Endothelial cell of umbilical vein (primary cell): ENCODE data around the gene NHP2. TPM values are rescaled to one million over a fixed set of nuclear protein-coding genes. Genes with fewer than 3 reads are reported as not detected.

Experiments
- BruUV-seq: library from RNA; stranded (reverse); fragments of 400-500 nt; replicated peaks from 2 replicates; lab custom pipeline; 2021; lab: Mats Ljungman, UMichigan
- CTCF ChIA-PET: fragments of 300-600, 350-600 bp; sonication (Branson Sonifier 250); formaldehyde crosslinking; loops from one replicate; lab custom pipeline; 2021; ENCODE audit warnings: antibody characterized with exemption, inconsistent platforms; lab: Charles Lee
- POLR2A ChIA-PET: fragments of 300-600, 350-600 bp; sonication (Branson Sonifier 250); formaldehyde crosslinking; loops from one replicate; lab custom pipeline; 2021; ENCODE audit warnings: antibody characterized with exemption, inconsistent platforms; lab: Charles Lee
- DNase-seq: peaks from one replicate; pipeline ENCODE4 v3.0.0-alpha.2; 2011; ENCODE audit warnings: low read depth, low spot score
- FAIRE-seq: peaks from 2 replicates; lab custom pipeline; 2011; peaks lifted over from hg19 to GRCh38; lab: Jason Lieb, UNC
- H2AFZ ChIP-seq: 2 replicates; pipeline ENCODE4 v1.6.0; 2012; ENCODE audit warnings: low read depth, low read length, control low read depth, inconsistent platforms
- H3K27ac ChIP-seq: 2 replicates; pipeline ENCODE4 v1.5.1; 2011; ENCODE audit warnings: low read depth, mild to moderate bottlenecking, control low read depth, low read length, moderate library complexity; ENCODE audit not compliant: insufficient read depth
- H3K27me3 ChIP-seq, 2 experiments: 2 replicates each; pipeline versions ENCODE4 v1.6.0 to v1.6.1; 2011; ENCODE audit warnings: low read length in 2 of 2, mixed read lengths in 1 of 2; ENCODE audit not compliant: control insufficient read depth in 2 of 2, insufficient read depth in 2 of 2
- H3K36me3 ChIP-seq, 2 experiments: 2 replicates in 1 of 2; 3 replicates in 1 of 2; pipeline ENCODE4 v1.5.1; 2011; ENCODE audit warnings: low read length in 2 of 2, mild to moderate bottlenecking in 1 of 2, moderate library complexity in 1 of 2; ENCODE audit not compliant: control insufficient read depth in 2 of 2, insufficient read depth in 2 of 2; ENCODE audit errors: extremely low read depth in 1 of 2
- H3K4me1 ChIP-seq: 3 replicates; pipeline ENCODE4 v1.5.1; 2011; ENCODE audit warnings: mild to moderate bottlenecking, low read length; ENCODE audit not compliant: control insufficient read depth, insufficient read depth; ENCODE audit errors: extremely low read depth
- H3K4me2 ChIP-seq: 2 replicates; pipeline ENCODE4 v1.6.1; 2011; ENCODE audit warnings: low read length, control low read depth, mixed read lengths; ENCODE audit not compliant: insufficient read depth
- H3K4me3 ChIP-seq, 3 experiments: fragments of 200-600 bp in 1 of 3; sonication (generic), shearing (Covaris generic) in 1 of 3; replicated peaks in 1 of 3; 2 replicates each; pipeline ENCODE4 v1.5.1; 2011 to 2016; ENCODE audit warnings: control low read depth in 3 of 3, low read length in 3 of 3, mild to moderate bottlenecking in 2 of 3, inconsistent platforms in 1 of 3, low read depth in 1 of 3, moderate library complexity in 1 of 3; ENCODE audit not compliant: insufficient read depth in 1 of 3
- H3K79me2 ChIP-seq: 2 replicates; pipeline ENCODE4 v1.6.0; 2012; ENCODE audit warnings: low read length, inconsistent platforms; ENCODE audit not compliant: control insufficient read depth, insufficient read depth
- H3K9ac ChIP-seq: replicated peaks from 2 replicates; pipeline ENCODE3; 2011; ENCODE audit warnings: low read length, control low read depth; ENCODE audit not compliant: insufficient read depth; ENCODE audit errors: extremely low read depth
- H3K9me1 ChIP-seq: replicated peaks from 3 replicates; pipeline ENCODE4 v1.6.0; 2011; ENCODE audit warnings: mild to moderate bottlenecking, low read length; ENCODE audit not compliant: control insufficient read depth, insufficient read depth; ENCODE audit errors: extremely low read depth
- H3K9me3 ChIP-seq: replicated peaks from 2 replicates; pipeline ENCODE4 v1.5.1; 2012; ENCODE audit warnings: low read length, inconsistent platforms; ENCODE audit not compliant: control insufficient read depth, insufficient read depth
- H4K20me1 ChIP-seq: replicated peaks from 2 replicates; pipeline ENCODE3; 2011; ENCODE audit warnings: mild to moderate bottlenecking, low read length; ENCODE audit not compliant: control insufficient read depth, insufficient read depth; ENCODE audit errors: extremely low read depth
- CTCF ChIP-seq, 2 donors: IDR thresholded peaks; 1 replicate in 1 of 2; 2 replicates in 1 of 2; pipeline ENCODE4 v1.5.1; 2011; ENCODE audit warnings: low read length in 2 of 2, mild to moderate bottlenecking in 2 of 2, moderate library complexity in 2 of 2, control low read depth in 1 of 2, inconsistent platforms in 1 of 2, low read depth in 1 of 2; ENCODE audit not compliant: insufficient read depth in 1 of 2; ENCODE audit errors: extremely low read depth in 1 of 2
- EZH2 ChIP-seq: IDR thresholded peaks from 2 replicates; pipeline ENCODE4 v1.6.1; 2012; ENCODE audit warnings: borderline replicate concordance, low read depth, mild to moderate bottlenecking, moderate library complexity, low read length, inconsistent platforms; ENCODE audit not compliant: severe bottlenecking
- FOS ChIP-seq: IDR thresholded peaks from 2 replicates; pipeline ENCODE4 v1.6.1; 2011; ENCODE audit warnings: mild to moderate bottlenecking, low read length, moderate library complexity, borderline replicate concordance; ENCODE audit not compliant: insufficient read depth
- GATA2 ChIP-seq: IDR thresholded peaks from 2 replicates; pipeline ENCODE4 v1.7.0; 2011; ENCODE audit warnings: low read depth, mild to moderate bottlenecking, moderate library complexity, mixed read lengths, low read length; ENCODE audit not compliant: insufficient read length, insufficient read depth
- JUN ChIP-seq: IDR thresholded peaks from 2 replicates; pipeline ENCODE4 v1.6.1; 2011; ENCODE audit warnings: borderline replicate concordance, low read depth; ENCODE audit not compliant: insufficient read length, insufficient read depth
- MAX ChIP-seq: IDR thresholded peaks from 2 replicates; pipeline ENCODE4 v1.6.1; 2011; ENCODE audit not compliant: insufficient read depth, insufficient read length
- MYC ChIP-seq: IDR thresholded peaks from one replicate; pipeline ENCODE4 v1.6.1; 2011; ENCODE audit warnings: mild to moderate bottlenecking, low read depth, low read length
- POLR2A ChIP-seq: IDR thresholded peaks from 2 replicates; pipeline ENCODE4 v1.6.1; 2012; ENCODE audit warnings: low read depth, mild to moderate bottlenecking, control low read depth, low read length
- POLR2AphosphoS5 ChIP-seq: IDR thresholded peaks from 2 replicates; pipeline ENCODE4 v1.6.1; 2012; ENCODE audit warnings: low read depth, mild to moderate bottlenecking, control low read depth, low read length, moderate library complexity; ENCODE audit not compliant: insufficient read depth
- dilution Hi-C: fragments of 300-500 bp; cut with MboI; formaldehyde crosslinking; loops from one replicate; pipeline ENCODE4 v1.15.0; 2019; ENCODE audit warnings: low sequenced_read_pairs; ENCODE audit not compliant: extremely low pct_ligation_motif_present
- intact Hi-C: fragments of 100-400 bp; cut with micrococcal nuclease; formaldehyde crosslinking; loops from one replicate; pipeline ENCODE4 v1.10.0; 2022
- polyA plus RNA-seq, 4 experiments: library from polyadenylated mRNA; depleted of rRNA in 3 of 4; stranded (reverse) in 3 of 4; unstranded in 1 of 4; fragments of >200 nt; gene quantifications; 2 replicates each; pipeline versions ENCODE4 v1.2.1 to v1.2.3, GENCODE V29; 2011 to 2012; ENCODE audit warnings: missing spikeins in 1 of 4
- total RNA-seq: library from RNA; stranded (reverse); gene quantifications from 2 replicates; pipeline ENCODE4 v1.2.3, GENCODE V29; 2021

NHP2 gene
- total and polyA plus RNA-seq, 2 donors (not counting 3 experiments of a cell fraction or from before 2014, with no cell fraction given): 205 to 220 TPM

- H3K9me3 ChIP-seq: no peaks in the 10 kb centered on the region
- no peaks in the 10 kb centered on the region for H3K79me2 ChIP-seq
- no peaks in the 10 kb centered on the region for H3K36me3 ChIP-seq
- no peak overlapping the region for H3K9ac ChIP-seq
- H3K4me3 ChIP-seq: no peak overlapping the region
- intact Hi-C loops (no loop called here), dilution Hi-C loops (no loop called here)
- TF ChIP-seq EZH2 (no peak), POLR2AphosphoS5 (no peak), MYC (no peak), FOS (no peak), CTCF (IDR thresholded peaks at IDR 0.05; ENCODE audit: extremely low read depth in 1 of 2, insufficient read depth in 1 of 2, low read depth in 1 of 2, low read length in 2 of 2) (no peak), POLR2A (no peak), MAX (no peak), GATA2 (no peak), JUN (no peak)
- H3K4me1 ChIP-seq: no peaks in the 10 kb centered on the region
- DNase-seq: no peak
- no peak overlapping the region for H3K4me2 ChIP-seq
- no peaks in the 10 kb centered on the region for H4K20me1 ChIP-seq
- POLR2A ChIA-PET: interaction anchor here (0.6 kb wide), 1 partner anchor 971 kb away, joined by 5 read pairs; no protein-coding TSS in a partner anchor
- no peaks in the 10 kb centered on the region for H3K27me3 ChIP-seq
- H3K27ac ChIP-seq: no peak overlapping the region
- no peak overlapping the region for H2AFZ ChIP-seq
- no peak for FAIRE-seq
- no peaks in the 10 kb centered on the region for H3K9me1 ChIP-seq
- BruUV-seq: no TSS peak
- CTCF ChIA-PET: interaction anchor here (1.4 to 5.1 kb wide), 2 partner anchors 12 to 31 kb away, joined by 4 to 26 read pairs; no protein-coding TSS in a partner anchor
Measured at GRCh38 chr5:178106556-178107239, 47.0 kb downstream of the NHP2 start.
